A549 (cell line): ENCODE data around the gene HLCS.

Experiments used
- CEBPB ChIP-seq, 2 experiments: fragments of >200 bp in 1 of 2; sonication (Bioruptor Twin) in 1 of 2; formaldehyde crosslinking in 1 of 2; IDR thresholded peaks; 2 replicates each; pipeline ENCODE4 v1.6.1; 2012 to 2016
- CTCF ChIP-seq: fragments of >200 bp; sonication (Bioruptor Twin); formaldehyde crosslinking; IDR thresholded peaks from 3 replicates; pipeline ENCODE4 v1.5.1; 2016
- FOSL2 ChIP-seq, 2 experiments: fragments of 450-650 bp in 1 of 2; fragments of >200 bp in 1 of 2; sonication (Bioruptor Twin) in 1 of 2; formaldehyde crosslinking; IDR thresholded peaks; 2 replicates each; pipeline versions ENCODE4 v1.5.0 to v1.6.1; 2016 to 2020; ENCODE audit warnings: mild to moderate bottlenecking in 1 of 2, moderate library complexity in 1 of 2
- GATA3 ChIP-seq: IDR thresholded peaks from 2 replicates; pipeline ENCODE4 v1.6.1; 2012; ENCODE audit warnings: borderline replicate concordance
- KDM5A ChIP-seq: fragments of 200-600 bp; sonication (generic); IDR thresholded peaks from 2 replicates; pipeline ENCODE4 v1.6.1; 2016; ENCODE audit warnings: antibody characterized with exemption, mild to moderate bottlenecking
- MAZ ChIP-seq: fragments of 150-350 bp; IDR thresholded peaks from 2 replicates; pipeline ENCODE4 v1.6.1; 2014; ENCODE audit warnings: antibody characterized with exemption, low read depth, low read length, borderline replicate concordance
- PBX3 ChIP-seq: IDR thresholded peaks from 2 replicates; pipeline ENCODE4 v1.6.1; 2012
- POLR2A ChIP-seq: IDR thresholded peaks from 2 replicates; pipeline ENCODE4 v1.6.1; 2012; ENCODE audit warnings: mild to moderate bottlenecking, low read length
- RCOR1 ChIP-seq: fragments of 150-350 bp; IDR thresholded peaks from 2 replicates; pipeline ENCODE4 v1.6.1; 2014; ENCODE audit warnings: antibody characterized with exemption, low read length, low read depth
- RNF2 ChIP-seq: fragments of 200-600 bp; sonication (generic); IDR thresholded peaks from 2 replicates; pipeline ENCODE4 v1.6.1; 2016; ENCODE audit warnings: low read depth, mild to moderate bottlenecking, antibody characterized with exemption, moderate library complexity, borderline replicate concordance
- TF ChIP-seq, protein P1 (sequence below): IDR thresholded peaks from 2 replicates; pipeline ENCODE4 v1.6.1; 2012

DNA sequence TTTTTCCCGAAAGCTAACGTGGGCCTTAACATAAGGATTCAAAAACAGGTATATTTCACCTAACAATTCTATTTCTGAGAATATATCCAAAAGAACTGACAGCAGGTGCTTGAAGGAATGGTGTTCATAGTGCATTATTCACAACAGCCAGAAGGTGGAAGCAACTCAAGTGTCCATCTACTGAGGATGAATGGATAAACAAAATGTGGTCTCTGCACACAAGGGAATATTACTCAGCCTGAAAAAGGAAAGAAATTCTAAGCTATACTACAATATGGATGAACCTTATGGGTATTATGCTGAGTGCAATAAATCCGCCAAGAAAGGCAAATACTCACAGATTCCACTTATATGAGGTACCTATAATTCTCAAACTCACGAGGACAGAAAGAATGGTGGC, 33.9 kb upstream of the HLCS start:
- TF ChIP-seq CTCF, result peak; percentile 4; the same call in 1 of the 3 replicates
- no peak for TF ChIP-seq PBX3
- TF ChIP-seq POLR2A, result no peak
- TF ChIP-seq, protein P1, sequence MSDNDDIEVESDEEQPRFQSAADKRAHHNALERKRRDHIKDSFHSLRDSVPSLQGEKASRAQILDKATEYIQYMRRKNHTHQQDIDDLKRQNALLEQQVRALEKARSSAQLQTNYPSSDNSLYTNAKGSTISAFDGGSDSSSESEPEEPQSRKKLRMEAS, result no peak
- TF ChIP-seq RCOR1, result no peak
- no peak for TF ChIP-seq MAZ
- no peak for TF ChIP-seq GATA3
- no peak for TF ChIP-seq RNF2
- TF ChIP-seq KDM5A, result no peak
- TF ChIP-seq FOSL2 (IDR thresholded peaks at IDR 0.05), result no peak
- no peak for TF ChIP-seq FOSL2 (CRISPR knock-in tag; IDR thresholded peaks at IDR 0.05)
- no peak for TF ChIP-seq CEBPB (IDR thresholded peaks at IDR 0.05)
